HAP-1 (cell line): ENCODE measurements around the gene MYH9.
"Not testable (repeated sequence)": the region's sequence is repeated elsewhere in the genome, so short reads cannot be mapped to it uniquely, and the experiment has no call there.

Source experiments
- DNase-seq, 2 experiments: peaks; one replicate each; pipeline ENCODE4 v3.0.0-alpha.2; 2016 to 2020; ENCODE audit warnings: low spot score in 2 of 2
- H3K27me3 ChIP-seq: fragments of 250-450 bp; sonication (Bioruptor Pico); 2 replicates; pipeline ENCODE4 v1.5.1; 2020; ENCODE audit warnings: low read depth, mild to moderate bottlenecking, moderate library complexity
- H3K36me3 ChIP-seq: fragments of 250-450 bp; sonication (Bioruptor Pico); replicated peaks from 2 replicates; pipeline ENCODE4 v1.5.1; 2020; ENCODE audit warnings: mild to moderate bottlenecking
- H3K4me1 ChIP-seq: fragments of 250-450 bp; sonication (Bioruptor Pico); 2 replicates; pipeline ENCODE4 v1.5.1; 2020; ENCODE audit warnings: mild to moderate bottlenecking
- H3K4me3 ChIP-seq: fragments of 250-450 bp; sonication (Bioruptor Pico); 2 replicates; pipeline ENCODE4 v1.5.1; 2020; ENCODE audit warnings: mild to moderate bottlenecking, moderate library complexity
- H3K9me3 ChIP-seq: fragments of 250-450 bp; sonication (Bioruptor Pico); 2 replicates; pipeline ENCODE4 v1.5.1; 2020; ENCODE audit warnings: mild to moderate bottlenecking, moderate library complexity
- in situ Hi-C: fragments of 300-500 bp; cut with MboI; formaldehyde crosslinking; loops from 3 replicates; pipeline ENCODE4 v1.14.3; 2020; ENCODE audit warnings: low sequenced_read_pairs, inconsistent platforms, mixed read lengths

The MYH9 gene

DNA sequence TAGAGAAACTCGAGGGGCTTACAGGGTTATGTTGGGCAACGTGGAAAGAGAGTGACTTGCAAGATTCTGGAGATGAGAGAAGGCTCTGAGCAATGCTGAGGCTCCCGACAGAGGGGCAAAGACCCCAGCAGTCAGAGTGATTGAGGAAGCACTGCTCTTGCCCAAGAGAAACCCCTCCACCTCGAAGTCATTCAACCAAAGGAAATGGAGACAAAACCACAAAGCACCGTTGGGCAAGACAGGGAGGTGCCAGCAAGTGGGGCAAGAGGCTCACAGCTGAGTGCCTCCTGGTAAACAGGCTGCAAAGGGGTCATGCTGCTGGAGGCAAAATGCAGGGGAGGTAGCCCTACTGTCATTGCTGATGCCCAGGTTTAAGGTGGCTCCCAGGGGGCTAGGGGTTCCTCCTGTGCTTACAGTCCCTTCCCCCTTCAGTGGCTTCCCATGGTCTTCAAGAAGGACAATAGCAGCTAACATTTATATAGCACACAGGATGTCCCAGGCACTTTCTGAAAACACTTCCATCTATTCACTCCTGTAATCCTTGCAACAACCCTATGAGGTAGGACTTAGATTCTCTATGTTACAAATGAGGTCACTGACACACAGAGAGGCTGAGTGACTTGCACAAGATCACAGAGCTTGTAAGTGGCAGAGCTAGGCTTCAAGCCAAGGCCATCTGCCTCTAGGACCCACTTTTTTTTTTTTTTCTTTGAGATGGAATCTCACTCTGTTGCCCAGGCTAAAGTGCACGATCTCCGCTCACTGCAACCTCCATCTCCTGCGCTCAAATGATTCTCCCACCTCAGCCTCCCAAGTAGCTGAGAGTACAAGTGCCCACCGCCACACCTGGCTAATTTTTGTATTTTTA is 18.1 kb upstream of the MYH9 start:
- DNase-seq: no peak
- no peak overlapping the region for H3K4me3 ChIP-seq
- in situ Hi-C loops: no loop called here

GRCh38 chr22:36405221-36405661 is 17.5 kb upstream of the MYH9 start:
- in situ Hi-C loops: no loop called here
- H3K27me3 ChIP-seq: no peaks in the 10 kb centered on the region
- no peaks in the 10 kb centered on the region for H3K4me1 ChIP-seq
- no peak for DNase-seq
- H3K36me3 ChIP-seq: no peaks in the 10 kb centered on the region
- no peak overlapping the region for H3K4me3 ChIP-seq
- no peaks in the 10 kb centered on the region for H3K9me3 ChIP-seq

More for the DNA sequence above, 18.1 kb upstream of the MYH9 start:
- Histone ChIP-seq H3K27me3 (no peaks in the 10 kb centered on the region), H3K36me3 (no peaks in the 10 kb centered on the region), H3K9me3 (no peaks in the 10 kb centered on the region), H3K4me1 (no peaks in the 10 kb centered on the region)

DNA sequence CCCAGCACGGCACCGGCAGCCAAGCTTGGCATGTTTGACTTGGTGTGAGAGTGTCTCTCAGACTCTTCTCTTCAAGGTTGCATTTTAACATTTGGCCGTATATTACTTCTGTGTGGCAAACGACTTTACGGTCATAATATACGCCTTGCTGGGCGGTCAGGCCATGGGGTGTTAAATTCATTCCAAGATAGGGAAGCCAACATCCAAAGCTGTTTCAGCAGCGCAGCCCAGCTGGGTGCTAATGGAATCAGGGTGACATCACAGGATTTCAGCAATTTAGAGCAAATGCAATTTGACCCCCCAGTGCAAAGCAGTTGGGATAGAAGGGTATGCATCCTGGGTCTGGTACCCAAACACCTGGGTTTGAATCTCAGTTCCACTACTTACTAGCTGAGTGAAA is 16.7 kb upstream of the MYH9 start:
- Histone ChIP-seq H3K36me3 (no peaks in the 10 kb centered on the region), H3K27me3 (no peaks in the 10 kb centered on the region), H3K9me3 (no peaks in the 10 kb centered on the region), H3K4me1 (no peaks in the 10 kb centered on the region), H3K4me3 (no peak overlapping the region)
- no peak for DNase-seq
- in situ Hi-C loops: no loop called here

DNA sequence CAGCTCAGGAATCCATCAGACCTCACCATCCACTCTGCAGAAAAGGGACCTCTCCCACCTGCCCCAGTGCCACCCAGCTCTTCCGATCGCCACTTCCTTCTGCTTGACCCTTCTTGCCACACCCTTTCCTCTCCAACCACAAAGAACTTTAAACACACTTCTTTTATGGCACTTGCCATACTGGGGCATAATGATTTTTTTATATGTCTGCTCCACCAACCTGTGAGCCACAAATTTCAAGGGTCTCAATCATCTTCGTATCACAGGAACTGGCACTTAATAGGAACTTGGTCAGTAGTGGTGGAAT is 11.7 kb upstream of the MYH9 start:
- no peaks in the 10 kb centered on the region for H3K4me1 ChIP-seq
- H3K27me3 ChIP-seq: no peaks in the 10 kb centered on the region
- DNase-seq: no peak
- no peak overlapping the region for H3K4me3 ChIP-seq
- in situ Hi-C loops: no loop called here
- no peaks in the 10 kb centered on the region for H3K9me3 ChIP-seq
- no peaks in the 10 kb centered on the region for H3K36me3 ChIP-seq

DNA sequence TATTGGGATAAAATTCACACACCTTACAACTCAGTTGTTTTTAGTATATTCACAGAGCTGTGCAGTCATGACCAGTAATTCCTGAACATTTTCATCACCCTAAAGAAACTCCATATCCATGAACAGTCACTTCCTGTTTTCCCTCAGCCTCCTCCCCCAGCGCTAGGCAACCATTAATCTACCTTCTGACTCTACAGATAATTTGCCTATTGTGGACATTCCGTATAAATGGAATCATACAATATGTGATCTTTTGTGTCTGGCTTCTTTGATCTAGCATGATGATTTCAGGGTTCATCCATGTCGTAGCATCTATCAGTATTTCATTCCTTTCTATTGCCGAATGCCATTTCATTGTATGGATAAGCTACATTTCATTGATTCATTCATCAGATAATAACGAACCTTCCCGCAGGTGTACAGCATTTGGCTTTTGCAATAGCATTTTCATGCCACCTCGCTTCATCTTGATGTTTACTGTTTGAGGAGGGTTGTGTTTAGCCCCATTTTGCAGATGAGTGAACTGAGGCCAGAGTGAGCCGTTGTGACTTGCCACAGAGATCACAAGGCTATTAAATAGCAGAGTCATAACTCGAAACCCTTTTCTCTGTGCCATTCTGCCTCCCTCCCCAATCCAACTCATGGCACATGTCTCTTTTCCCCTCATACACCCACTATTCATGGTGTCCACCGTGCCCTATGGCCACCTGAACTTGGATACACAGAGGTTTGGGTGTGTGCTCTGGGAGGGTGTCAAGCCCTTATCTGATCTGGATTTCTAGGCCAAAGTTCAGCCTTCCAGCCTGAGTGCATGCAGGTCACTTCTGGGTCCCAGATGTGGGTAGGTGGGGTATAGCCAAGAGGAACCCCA is 11.1 kb upstream of the MYH9 start:
- no peak for DNase-seq
- H3K4me3 ChIP-seq: no peak overlapping the region
- H3K4me1 ChIP-seq: no peaks in the 10 kb centered on the region
- in situ Hi-C loops: no loop called here
- H3K9me3 ChIP-seq: no peaks in the 10 kb centered on the region
- H3K36me3 ChIP-seq: no peaks in the 10 kb centered on the region
- H3K27me3 ChIP-seq: no peaks in the 10 kb centered on the region

GRCh38 chr22:36397131-36398093 is 9.6 kb upstream of the MYH9 start:
- in situ Hi-C loops: no loop called here
- no peaks in the 10 kb centered on the region for H3K4me1 ChIP-seq
- H3K4me3 ChIP-seq: no peak overlapping the region
- no peaks in the 10 kb centered on the region for H3K27me3 ChIP-seq
- no peaks in the 10 kb centered on the region for H3K9me3 ChIP-seq
- DNase-seq: no peak
- H3K36me3 ChIP-seq: no peaks in the 10 kb centered on the region

- in situ Hi-C loops: no loop called here
- Histone ChIP-seq H3K4me1 (no peaks in the 10 kb centered on the region), H3K36me3 (no peaks in the 10 kb centered on the region), H3K9me3 (no peaks in the 10 kb centered on the region), H3K4me3 (no peak overlapping the region), H3K27me3 (no peaks in the 10 kb centered on the region)
- no peak for DNase-seq
These were observed 8.1 kb upstream of the MYH9 start for GRCh38 chr22:36395915-36396314.

- Histone ChIP-seq H3K4me1 (no peaks in the 10 kb centered on the region), H3K9me3 (no peaks in the 10 kb centered on the region), H3K27me3 (no peaks in the 10 kb centered on the region), H3K36me3 (no peaks in the 10 kb centered on the region), H3K4me3 (no peak overlapping the region)
- in situ Hi-C loops: no loop called here
- no peak for DNase-seq
These were observed 7.5 kb upstream of the MYH9 start for GRCh38 chr22:36395055-36395849.

- H3K4me3 ChIP-seq: no peak overlapping the region
- in situ Hi-C loops: no loop called here
- peaks cover 4% of the 10 kb centered on the region; the same call in 1 of the 2 replicates for H3K4me1 ChIP-seq
- no peaks in the 10 kb centered on the region for H3K27me3 ChIP-seq
- DNase-seq: no peak
- H3K9me3 ChIP-seq: no peaks in the 10 kb centered on the region
- H3K36me3 ChIP-seq: peaks cover 2% of the 10 kb centered on the region; the same call in 1 of the 2 replicates
These were observed 3.9 kb upstream of the MYH9 start for GRCh38 chr22:36391638-36392037.

DNA sequence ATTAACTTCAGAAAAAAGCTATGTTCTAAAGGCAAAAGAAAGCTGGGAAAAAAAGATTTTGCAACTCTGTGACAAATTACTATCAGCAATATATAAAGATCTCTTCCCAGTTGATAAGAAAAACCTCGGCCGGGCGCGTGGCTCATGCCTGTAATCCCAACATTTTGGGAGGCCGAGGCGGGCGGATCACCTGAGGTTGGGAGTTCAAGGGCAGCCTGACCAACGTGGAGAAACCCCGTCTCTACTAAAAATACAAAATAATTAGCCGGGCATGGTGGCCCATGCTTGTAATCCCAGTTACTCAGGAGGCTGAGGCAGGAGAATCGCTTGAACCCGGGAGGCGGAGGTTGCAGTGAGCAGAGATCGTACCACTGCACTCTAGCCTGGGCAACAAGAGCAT is 1.4 kb upstream of the MYH9 start:
- H3K4me3 ChIP-seq, H3K36me3 ChIP-seq, in situ Hi-C loops, DNase-seq, H3K9me3 ChIP-seq, H3K27me3 ChIP-seq: not testable (repeated sequence)
- H3K4me1 ChIP-seq: peaks cover 17% of the 10 kb centered on the region

DNA sequence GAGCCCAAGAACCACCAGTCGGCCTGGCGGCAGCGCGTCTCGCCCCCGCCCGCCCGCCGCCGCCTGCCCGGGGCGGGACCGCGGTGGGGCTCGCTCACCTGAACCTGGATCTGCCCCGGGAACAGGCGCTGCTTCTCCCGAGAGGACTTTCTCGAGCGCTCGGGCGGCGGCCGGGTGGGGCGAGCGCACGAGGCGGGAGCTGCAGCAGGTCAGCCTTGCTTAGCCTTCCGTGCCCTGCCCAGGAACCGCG is 133 bp downstream of the MYH9 start:
- H3K4me1 ChIP-seq: peaks cover 17% of the 10 kb centered on the region
- DNase-seq: no peak
- H3K27me3 ChIP-seq: no peaks in the 10 kb centered on the region
- peaks cover 13% of the 10 kb centered on the region for H3K36me3 ChIP-seq
- in situ Hi-C loops: no loop called here
- H3K4me3 ChIP-seq: peak overlapping the region; percentile 89
- H3K9me3 ChIP-seq: no peaks in the 10 kb centered on the region

DNA sequence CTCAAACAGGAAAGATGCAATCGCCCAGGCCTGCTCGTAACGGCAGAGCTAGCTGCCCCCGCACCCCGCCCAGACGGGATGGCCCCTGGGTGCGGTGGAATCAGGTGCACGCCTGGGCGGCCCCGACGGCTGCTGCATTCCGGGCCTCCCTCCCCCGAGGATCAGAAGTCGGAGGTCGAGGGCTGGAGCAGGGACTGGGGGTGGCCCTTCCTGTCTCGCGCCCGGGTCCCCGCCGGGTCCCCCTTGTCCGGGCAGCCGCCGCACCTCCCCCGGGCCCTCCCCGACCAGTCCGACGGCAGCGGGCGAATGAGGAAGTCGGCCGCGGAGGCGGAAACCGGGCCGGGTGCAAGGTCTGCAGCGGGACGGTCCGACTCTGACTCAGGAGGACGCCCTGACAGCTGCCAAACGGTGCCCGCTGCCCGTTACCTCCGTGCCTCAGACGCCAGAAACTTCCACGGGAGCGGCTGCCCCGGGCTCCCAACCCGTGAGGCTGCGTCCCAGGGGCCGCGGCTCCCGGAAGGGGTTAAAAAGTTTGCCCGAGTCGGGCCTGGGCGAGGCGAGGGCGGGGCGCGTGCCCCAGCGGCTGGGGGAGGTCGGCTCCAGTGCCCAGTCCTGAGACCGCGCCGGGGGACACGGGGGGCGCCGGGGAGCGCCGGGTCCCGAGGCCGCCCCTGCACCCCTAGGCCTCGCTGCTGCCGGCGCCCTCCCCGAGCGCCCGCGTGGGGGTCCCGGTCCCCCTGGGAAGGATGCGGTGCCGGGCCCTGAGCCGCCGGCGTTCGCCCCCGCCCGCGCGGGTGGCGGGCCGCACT is 663 bp downstream of the MYH9 start:
- H3K9me3 ChIP-seq: no peaks in the 10 kb centered on the region
- H3K36me3 ChIP-seq: peaks cover 17% of the 10 kb centered on the region
- H3K4me1 ChIP-seq: peaks cover 17% of the 10 kb centered on the region
- peak overlapping the region; percentile 89 for H3K4me3 ChIP-seq
- DNase-seq: peak in 1 of 2 experiments; percentile 56
- no peaks in the 10 kb centered on the region for H3K27me3 ChIP-seq
- in situ Hi-C loops: no loop called here
